ENCODE data around the gene IP6K1. TPM values are rescaled to one million over a fixed set of nuclear protein-coding genes. Genes with fewer than 3 reads are reported as not detected.
"Not testable (repeated sequence)": the region's sequence is repeated elsewhere in the genome, so short reads cannot be mapped to it uniquely, and the experiment has no call there.

IP6K1 gene
- 40.8 TPM for polyA plus RNA-seq (2013, experiment 1 of 2; ENCODE audit: insufficient read length)
- 27.3 TPM for polyA plus RNA-seq (2013, experiment 2 of 2; ENCODE audit: insufficient read length)

GRCh38 chr3:49786357-49787181, at the start of gene IP6K1:
TSS of gene IP6K1 (minus strand) at chr3:49786542. CDS start at chr3:49748040, 38,502 bp downstream.
- peak; percentile 100 for DNase-seq

DNA sequence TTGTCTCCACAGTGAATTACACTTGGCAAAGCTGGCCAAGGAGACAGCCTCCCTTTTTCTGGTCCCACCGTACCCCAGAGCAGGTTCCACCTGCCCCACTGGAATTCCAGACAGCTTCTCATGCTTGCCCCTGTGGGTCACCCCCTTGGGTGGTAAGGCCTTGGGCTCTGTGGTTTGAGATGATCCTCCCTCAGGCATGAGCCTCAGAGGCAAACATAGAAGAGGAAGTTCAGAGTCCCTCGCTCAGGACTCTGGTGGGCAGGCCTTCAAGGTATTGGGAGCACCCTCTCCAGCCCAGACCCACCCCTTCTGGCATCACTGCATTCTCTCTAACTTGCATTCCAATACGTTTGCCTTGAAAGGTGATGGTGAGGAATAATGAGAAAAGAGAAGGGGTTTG, 45.0 kb upstream of the IP6K1 start:
- no peak for DNase-seq

DNA sequence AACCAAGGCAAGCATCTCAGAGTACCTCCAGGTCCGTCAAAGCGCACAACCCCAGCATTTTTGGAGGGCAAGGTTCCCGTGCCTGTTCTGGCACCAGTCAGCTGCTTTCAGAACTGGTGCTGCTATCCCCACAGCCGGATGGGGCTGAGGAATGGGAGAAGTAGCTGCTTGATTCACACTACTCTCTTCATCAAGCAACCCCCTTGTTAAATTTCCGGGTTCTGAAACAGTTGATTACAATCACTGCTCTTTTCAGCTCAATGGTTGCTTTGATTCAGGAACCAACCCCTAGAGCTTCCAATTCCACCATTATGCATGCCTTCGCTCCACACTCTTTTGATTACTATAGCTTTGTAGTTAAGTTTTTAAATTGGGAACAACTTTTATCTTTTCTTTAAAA, 39.7 kb upstream of the IP6K1 start:
- no peak for DNase-seq

- not testable (repeated sequence) for DNase-seq
Measured at GRCh38 chr3:49823131-49823530, 36.8 kb upstream of the IP6K1 start.

DNA sequence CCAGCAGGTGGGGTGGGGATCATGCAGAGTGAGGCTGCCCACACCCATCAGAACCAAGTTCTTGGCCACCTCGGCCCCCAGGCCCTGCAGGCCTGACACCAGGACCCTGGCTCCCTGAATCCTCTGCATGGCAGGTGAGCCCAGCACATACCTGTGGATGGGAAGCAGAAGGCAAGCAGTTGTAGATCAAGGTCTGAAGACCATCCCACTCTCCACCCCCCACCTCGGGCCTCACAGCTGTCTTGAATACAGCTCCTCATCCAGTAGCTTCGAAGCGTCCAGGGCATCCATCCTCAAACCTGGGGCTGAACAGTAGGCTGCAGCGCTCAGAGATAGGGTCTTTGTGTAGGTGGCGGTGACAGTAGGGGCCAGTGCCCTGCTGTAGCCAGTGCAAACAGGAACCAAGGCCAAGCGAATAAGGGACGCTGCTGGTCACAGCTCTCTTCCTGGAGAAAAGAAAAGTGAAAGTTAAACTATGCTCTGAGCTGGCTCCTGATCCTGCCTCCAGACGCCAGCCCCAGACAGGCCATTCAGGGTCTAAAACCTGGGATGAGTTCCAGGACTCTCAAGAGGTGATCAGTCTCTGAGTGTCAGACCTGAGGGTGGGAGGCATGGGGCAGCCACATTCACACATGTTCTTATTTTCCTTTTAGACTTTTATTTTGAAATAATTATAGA, 27.3 kb upstream of the IP6K1 start, which contains the start of gene UBA7:
Gene UBA7 (minus strand): TSS at position 457 of the 678 bp plus-strand sequence. CDS start 166 bp downstream, at position 291.
- peak; percentile 66 for DNase-seq

GRCh38 chr3:49812916-49813496, 26.7 kb upstream of the IP6K1 start:
- no peak for DNase-seq

- DNase-seq = no peak
Measured at GRCh38 chr3:49807431-49808114, 21.2 kb upstream of the IP6K1 start.

GRCh38 chr3:49806850-49807249, 20.5 kb upstream of the IP6K1 start:
- DNase-seq = no peak

DNA sequence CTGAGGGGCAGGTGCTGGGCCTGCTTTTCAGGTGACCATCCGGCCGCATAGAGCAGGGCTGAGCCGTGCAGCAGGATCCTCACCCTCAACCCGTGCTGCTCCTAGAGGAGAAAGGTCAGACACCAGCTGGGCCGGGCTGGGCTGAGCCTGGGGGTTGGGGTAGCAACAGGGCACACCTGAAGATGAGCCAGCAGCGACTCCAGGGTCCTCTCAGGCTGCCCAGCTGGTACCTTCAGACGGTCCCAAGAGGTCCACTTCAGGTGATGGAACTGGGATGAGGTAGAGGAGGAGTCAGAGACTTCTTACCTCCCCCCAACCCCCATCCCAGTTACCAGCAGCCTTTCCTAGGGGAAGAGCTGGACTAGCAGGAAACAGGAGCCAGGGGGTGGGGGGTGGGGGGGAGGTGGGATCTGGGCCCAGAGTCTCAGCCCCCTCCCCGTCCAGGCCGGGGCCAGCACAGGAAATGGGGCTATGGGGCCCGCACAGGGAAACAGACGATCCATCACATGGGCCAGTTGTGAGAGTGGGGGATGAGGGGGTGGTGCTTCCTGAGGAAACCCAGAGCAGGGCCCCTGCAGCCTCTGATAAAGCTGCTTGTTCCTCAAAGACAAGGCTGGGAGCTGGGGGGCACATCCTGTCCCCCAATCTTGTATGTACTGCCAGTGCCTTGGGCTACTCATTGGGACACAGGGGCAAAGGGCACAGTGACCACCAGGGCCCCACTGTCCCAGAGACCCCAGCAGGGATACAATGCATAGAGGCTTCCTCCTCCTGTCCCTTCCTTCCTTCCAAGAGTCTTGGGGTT, 19.8 kb upstream of the IP6K1 start:
- peak; percentile 39 for DNase-seq

- peak; percentile 93 for DNase-seq
Measured at GRCh38 chr3:49805367-49805782, 19.0 kb upstream of the IP6K1 start.

DNA sequence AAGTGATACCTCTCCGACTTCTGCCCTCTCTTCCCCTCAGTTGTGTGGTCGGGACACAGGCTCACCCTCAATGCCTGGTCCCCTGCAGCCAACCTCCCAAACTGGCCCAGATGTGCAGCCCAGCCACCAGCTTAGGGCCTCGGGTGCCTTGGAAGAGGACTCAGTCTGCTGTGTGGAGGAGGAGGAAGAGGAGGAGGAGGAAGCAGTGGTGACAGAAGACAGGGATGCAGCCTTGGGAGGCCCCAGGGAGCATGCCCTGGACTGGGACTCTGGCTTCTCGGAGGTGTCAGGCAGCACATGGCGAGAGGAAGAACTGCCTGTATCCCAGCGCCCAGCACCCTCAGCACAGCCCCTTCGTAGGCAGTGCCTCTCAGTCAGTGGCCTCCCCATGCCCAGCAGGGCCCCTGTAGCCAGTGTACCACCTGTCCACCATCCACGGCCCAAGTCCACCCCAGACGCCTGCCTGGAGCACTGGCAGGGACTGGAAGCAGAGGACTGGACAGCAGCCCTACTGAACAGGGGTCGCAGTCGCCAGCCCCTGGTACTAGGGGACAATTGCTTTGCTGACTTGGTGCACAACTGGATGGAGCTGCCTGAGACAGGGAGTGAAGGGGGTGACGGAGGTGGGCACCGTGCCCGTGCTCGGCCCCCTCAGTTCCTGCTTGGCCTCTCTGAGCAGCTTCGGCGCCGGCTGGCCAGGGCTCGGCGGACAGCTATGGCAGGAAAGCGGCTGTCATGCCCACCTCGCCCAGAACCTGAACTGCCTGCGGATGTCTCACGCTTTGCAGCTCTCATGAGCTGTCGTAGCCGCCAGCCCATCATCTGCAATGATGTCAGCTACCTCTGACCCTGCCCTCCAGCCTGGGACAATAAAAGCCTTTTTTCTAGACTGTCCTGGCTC, 18.0 kb upstream of the IP6K1 start:
- DNase-seq = no peak

DNA sequence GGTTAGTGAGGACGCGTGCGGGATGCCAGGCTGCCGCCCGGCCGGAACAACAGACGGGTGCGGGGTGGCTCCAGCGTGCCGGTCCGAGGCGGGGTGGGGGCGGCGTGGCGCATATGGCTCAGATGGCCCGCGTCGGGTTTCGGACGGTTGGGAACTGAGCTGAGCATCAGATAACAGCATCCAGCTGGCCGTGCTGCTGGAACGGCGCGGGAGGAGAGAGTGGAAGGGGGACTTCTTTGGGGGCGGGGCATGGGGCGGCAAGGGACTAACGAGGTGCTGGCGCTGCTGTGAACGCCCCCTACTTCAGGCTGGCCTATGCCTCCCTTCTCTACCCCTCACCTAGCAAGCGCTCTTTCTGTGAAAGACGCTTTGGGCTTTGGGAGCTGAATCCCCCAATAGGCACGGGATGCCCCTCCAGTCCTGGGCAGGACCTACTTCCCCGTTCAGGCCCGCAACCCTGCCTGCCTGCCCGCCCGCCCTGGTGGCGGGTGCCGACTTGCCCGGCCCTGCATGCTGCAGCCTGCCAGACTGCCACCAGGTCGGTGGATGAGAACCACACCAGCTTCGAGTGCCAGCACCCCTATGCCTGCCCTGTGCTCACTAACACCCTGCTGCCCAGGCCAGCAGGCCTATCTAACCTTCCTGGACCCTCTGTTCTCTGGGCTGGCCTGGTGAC, 17.3 kb upstream of the IP6K1 start:
- DNase-seq = no peak

- peak; percentile 78 for DNase-seq
Measured at GRCh38 chr3:49802719-49803464, 16.6 kb upstream of the IP6K1 start, which contains the start of gene INKA1. TSS of gene INKA1 (plus strand) at chr3:49803261. CDS start at chr3:49803393, 132 bp downstream.

- no peak for DNase-seq
Measured at GRCh38 chr3:49801160-49801559, 14.8 kb upstream of the IP6K1 start.

- peak; percentile 80 for DNase-seq
Measured at GRCh38 chr3:49799761-49800160, 13.4 kb upstream of the IP6K1 start, which contains the start of gene CDHR4. TSS of gene CDHR4 (minus strand) at chr3:49799873. CDS start at chr3:49799812, 61 bp downstream.

DNA sequence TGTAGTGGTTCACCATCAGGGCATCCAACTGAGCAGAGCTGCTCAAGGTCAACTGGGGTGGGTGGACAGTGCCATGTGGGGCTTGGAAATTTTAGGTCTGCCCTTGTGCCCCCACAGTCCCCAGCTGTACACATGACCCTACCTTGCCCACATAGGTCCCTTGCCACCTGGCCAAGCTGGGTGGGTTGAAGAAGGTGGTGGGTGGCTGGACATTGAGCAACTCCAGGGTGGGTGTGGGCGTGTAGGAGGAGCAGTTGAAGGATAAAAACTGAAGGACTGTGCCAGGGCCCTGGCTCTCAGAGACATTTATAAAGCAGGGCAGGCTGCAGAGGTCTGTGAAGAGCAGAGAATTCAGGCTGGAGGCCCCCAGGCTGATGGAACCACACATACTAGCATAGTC, 12.8 kb upstream of the IP6K1 start:
- DNase-seq = no peak

DNA sequence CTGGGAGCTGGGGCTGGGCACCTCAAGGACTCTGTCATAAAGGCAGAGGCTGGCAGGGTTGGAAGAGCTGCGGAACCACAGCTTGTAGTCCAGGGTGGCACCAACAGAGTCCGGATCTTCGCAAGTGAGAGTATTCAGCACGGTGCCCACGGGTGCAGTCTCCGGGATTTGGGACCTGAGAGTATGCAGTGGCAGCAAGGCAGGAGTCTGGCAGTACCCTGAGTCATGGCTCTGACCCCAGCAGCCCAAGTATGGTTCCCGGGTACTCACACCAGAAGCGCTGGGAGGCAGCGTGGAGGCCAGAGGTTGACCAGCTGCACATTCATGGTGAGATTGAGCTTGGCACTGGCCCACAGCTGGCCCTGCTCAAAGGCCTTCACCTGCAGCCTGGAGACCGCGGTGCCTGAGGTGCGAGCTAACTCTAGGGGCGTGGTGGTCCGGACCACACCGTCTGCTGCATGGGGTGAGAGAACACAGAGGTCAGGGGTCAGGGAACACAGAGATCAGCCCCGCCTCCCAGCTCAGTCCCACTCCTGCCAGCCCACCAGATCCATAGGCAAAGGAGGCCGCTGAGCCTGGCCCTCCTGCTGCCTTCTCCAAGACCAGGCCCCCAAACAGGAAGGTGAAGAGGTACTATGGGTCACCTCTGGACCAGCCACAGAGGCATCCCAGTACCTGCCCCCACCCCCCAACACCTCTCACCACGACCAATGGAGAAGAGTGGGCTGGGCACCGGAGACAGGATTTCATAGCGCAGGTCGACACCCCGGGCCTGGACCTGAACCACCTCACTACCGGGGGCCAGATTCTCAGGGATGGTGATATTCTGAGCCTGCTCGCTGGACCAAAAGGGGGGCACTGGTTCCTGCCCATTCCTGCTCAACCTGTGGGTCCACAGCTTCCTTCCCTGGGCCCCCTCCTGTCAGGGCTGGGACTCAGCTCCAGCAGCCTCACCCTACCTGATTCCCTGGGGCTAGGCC, 8.9 kb upstream of the IP6K1 start:
- no peak for DNase-seq

- DNase-seq = no peak
Measured at GRCh38 chr3:49794431-49794830, 8.1 kb upstream of the IP6K1 start.
